ENCODE measurements around the gene SPTBN1.

SPTBN1 gene

DNA sequence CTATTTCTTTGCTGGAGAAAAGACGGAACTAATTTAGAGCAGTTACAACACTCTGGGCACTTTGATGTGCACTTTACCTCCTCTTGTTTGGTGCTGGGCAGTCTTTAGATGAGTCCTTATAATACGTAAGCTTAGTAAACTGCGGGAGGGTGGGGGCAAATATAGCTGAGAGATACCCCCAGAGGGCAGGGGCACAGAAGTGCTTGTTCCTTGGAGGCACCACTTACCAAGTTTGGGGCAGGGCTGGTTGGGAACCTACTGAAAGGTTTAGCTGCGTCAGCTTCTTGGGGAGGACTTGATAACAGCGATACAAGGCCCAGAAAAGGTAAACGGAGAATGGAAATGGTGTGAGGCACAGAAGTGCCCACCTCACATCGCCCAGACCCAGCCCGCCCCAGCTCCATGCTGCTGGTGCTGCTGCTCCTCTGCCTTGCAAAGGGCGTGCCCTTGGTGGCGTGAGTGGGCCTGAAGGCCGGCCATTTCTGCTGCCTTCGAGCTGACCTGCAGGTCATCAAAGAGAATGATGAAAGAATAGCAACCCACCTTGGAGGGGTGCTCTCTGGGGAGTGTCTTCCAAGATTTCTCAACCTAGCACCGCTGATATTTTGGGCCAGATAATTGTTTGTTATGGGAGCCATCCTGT is 139.2 kb downstream of the SPTBN1 start:
- DNase-seq = no peak

DNA sequence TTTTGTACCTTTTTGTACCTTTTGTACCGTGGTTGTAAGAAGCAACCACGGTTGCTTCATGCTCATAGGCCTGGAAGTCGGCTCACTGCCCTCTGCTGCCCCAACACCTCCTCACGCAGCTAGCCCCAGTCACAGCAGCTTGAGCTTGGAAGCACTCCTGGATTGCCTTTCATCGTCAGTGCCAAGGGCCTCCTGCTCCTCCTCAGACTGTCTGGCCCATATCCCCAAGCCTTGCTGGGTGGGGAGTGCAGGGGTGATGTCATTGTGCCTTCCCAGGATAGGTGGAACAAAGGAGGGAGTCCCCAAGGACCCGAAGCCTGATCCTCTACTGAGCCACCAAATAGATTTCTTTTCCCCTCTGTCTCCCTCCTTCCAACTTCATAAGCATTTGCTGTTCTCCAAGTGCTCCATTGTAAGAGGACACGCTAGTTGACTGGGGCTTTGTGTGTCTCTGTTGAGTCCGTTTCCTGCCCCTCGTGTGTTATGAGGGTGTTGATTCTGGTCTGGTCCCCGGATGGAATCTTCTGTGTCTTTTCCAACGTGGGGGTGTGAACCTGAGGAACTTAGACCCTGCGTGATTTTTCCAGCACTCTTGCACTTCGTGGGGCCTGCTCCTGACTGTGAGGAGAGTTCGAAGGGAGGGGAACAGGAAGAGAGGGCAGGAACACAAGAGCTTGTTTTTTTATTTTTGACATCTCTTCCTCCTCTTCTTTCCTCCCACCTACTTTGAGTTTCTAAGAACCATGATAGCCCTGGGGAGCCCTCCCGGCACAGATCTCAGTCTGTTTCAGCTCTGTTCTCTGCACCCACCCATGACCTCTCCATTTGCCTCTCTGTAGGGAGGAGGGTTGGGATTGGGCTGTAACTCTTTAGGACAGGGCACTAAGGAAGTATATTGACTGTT is 140.1 kb downstream of the SPTBN1 start:
- no peak for DNase-seq

- DNase-seq = peak in 2 of 3 experiments; percentile 36 to 46
Measured at GRCh38 chr2:54597153-54597848, 141.2 kb downstream of the SPTBN1 start.

DNA sequence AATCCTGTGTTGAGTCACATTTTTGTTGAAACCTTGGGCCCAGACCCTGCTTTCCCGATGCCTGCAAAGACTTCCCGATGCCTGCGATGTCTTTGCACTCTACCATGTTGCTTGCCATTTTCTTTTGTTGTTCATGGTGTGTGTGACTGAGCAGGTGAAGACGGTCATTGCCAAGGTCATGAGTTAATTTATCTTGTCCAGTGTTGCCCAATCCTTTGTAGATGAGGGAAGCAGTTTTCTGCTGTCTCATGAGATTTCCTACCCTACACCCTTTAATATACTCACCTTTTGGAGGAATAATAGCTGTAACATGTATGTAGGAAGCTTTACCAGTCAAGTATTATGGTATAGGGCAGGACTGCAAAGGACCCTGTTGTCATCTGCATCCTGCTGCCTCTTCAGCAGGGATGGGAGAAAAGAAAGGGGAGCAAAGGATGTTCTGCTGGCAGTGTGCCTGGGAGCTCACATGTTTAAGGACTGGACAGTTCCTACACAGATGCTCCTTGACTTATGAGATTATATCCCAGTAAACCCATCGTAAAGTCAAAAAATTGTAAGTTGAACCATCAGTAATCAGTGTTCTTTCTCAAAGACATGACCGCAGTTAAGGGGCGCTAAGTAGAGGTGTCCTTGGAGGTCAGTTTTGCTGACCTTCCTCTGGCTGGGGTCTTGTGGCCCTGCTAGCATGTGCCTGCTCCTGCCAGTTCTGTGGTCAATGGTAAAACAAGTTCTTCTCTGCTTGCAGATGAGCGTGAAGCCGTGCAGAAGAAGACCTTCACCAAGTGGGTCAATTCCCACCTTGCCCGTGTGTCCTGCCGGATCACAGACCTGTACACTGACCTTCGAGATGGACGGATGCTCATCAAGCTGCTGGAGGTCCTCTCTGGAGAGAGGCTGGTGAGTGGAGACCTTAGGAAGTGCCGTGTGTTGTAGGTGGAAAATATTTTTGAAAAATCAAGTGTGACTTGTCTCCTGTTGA is 142.5 kb downstream of the SPTBN1 start:
- no peak for DNase-seq

DNA sequence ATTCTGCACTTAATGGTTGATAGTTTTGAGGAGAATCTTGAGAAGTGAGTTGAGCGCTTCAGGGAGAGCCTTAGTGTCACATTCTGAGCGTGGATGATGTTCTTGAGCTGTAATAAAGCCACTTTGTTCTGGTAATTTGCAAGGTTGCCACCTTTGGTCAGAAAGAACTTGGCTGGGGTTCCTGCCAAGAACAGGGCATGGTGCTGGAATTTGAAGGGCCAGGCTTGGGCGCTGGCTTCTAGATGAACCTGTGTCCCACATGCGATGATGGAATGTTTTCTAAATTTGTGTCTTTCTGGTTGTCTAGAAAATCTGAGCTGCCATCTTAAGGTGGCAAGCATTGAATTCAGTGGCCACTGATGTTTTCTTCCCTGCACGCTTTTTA is 143.2 kb downstream of the SPTBN1 start:
- no peak for DNase-seq

- no peak for DNase-seq
Measured at GRCh38 chr2:54599914-54600313, 143.8 kb downstream of the SPTBN1 start.

- no peak for DNase-seq
Measured at GRCh38 chr2:54601339-54601738, 145.2 kb downstream of the SPTBN1 start.

- DNase-seq = no peak
Measured at GRCh38 chr2:54602736-54603322, 146.7 kb downstream of the SPTBN1 start.

- DNase-seq = no peak
Measured at GRCh38 chr2:54603357-54603756, 147.2 kb downstream of the SPTBN1 start.

DNA sequence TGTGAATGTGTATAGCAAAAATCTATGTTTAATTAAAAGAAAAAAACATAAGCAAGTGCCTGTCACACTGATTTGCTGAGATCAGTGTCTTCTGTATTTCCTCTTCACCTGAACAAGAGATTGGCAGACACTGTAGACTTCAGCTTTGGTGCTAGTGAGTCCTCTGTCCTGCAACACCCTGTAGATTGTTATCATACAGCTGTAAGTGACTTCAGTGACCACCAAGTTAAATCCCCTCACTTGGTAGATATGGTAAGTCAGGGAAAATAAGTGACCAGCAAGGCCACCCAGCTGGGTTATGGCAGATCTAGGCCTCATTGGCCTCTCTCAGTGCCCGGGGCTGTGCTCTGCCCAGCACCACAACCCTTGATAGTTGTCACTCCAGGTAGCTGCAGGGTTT is 147.7 kb downstream of the SPTBN1 start:
- DNase-seq = no peak

DNA sequence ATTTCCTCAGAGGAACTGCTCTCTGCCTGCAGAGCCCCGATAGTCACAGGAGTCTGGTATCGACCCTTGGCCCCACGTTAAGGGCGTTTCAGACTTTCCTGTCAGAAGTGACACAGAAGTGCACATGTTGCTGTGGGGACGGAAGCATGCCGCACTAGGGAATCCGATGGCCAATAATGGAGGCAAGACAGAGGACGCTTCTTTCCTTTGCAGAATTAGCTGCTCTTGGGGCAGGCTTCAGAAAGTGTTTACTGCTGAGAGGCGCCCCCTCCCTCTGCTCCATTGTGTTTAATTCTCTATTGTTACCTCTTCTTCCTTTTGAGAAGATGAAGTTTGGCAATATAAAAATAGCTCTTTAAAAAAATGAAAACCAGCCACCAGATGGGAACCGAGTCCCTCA is 148.7 kb downstream of the SPTBN1 start:
- no peak for DNase-seq

DNA sequence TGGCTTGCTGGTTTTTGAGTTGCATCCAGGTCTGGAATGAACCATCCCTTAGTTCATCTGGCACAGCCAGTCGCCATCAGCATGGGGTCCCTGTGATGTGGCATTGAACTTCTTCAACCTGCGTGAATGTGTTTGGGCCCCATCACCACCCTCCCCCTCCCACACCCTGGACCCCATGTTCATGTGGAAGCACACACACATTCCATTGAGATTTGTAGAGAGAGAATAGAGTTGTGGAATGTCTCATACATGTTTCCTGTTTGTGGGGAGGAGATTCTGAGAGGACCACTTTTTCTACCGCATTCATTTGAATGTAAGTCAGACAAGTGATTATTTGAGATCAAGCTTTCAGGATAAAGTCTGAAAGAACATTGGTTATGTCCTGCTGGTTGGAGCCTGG is 149.7 kb downstream of the SPTBN1 start:
- no peak for DNase-seq

DNA sequence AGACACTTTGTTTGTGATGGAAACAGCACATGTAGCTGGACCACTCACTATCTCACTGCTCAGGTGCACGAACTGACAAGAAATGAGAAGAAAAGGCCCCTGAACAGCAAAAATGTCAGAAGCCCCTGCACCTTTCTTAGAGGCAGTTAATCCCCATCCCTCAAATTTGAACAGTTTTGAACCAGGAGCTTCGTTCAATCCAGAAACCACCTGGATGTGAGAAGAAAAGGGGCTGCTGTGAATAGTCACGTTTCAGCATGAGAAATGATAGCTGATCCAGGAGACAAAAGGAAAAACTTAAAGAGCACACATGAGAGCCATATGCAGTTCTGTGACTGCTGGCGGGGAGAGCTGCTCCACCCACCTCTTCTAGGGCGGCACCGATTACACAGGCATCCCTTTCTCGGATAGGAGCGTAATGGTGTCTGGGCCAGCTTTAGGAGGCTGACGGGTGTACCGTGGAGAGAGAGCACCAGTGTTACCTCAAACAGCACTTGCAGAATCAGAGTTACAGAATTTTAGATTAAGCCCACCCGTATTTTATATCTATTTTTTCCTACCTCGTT is 150.3 kb downstream of the SPTBN1 start:
- DNase-seq = peak in 1 of 3 experiments; percentile 54

- no peak for DNase-seq
Measured at GRCh38 chr2:54608224-54608623, 152.1 kb downstream of the SPTBN1 start.

- no peak for DNase-seq
Measured at GRCh38 chr2:54609241-54609640, 153.1 kb downstream of the SPTBN1 start.

DNA sequence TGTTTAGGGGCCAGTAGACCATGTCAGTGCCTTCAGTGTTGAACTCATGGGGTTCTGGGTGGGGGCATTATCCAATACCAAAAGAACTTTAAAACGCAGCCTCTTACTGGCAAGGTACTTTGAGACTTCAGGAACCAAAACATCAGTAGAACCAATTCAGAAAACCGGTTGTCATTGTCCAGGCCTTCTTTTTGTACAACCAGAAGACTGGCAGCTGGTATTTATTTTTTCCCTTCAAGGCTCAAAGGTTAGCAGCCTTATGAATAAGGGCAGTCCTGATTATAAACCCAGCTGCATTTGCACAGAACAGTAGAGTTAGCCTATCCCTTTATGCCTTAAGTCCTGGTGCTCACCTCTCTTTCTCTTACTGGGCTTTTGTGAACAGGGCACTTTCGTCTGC is 153.5 kb downstream of the SPTBN1 start:
- DNase-seq = no peak

DNA sequence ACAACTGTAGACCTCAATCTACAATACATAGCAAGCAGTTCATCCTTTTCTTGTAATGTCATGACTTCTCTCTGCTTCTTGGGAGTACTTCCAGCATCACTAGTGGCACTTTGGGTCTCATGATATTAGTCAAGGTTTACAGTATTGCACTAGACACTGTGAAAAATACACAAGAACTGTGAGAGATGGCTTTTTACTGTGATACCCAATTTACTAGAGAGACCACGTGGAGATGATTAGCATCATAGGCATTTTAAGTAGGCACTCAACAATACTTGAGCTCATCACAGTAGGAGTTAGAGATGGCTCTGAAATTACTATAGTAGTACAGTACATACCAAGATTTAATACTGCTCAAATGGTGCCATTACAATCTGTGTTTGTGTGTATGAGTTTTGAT is 154.6 kb downstream of the SPTBN1 start:
- peak in 2 of 3 experiments; percentile 33 to 64 for DNase-seq

DNA sequence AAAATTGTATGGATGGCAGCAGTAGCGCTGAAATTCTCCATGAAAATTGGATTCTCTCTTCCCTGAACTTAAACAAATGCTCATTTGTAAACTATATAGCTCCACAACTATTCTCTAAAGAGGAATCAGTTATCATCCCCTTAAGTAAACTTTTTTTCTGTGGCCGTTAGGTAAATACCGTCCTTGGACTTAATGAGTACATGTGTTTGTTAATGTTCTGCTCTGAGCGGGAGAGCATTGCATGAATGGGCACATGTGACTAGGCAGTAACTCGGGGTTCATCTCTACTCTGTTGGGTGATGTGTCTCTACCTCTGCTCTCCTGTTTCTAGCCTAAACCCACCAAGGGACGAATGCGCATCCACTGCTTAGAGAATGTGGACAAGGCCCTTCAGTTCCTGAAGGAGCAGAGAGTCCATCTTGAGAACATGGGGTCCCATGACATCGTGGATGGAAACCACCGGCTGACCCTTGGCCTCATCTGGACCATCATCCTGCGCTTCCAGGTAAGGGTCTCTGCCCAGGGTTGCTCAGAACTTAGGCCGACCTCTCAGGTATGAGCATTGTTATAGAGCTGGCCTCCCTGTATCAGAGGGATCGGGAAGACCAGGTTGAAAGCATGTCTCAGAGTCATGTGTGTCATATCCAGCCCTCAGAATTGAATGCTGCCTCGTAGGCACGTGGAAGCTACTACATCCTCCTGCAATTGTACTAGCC is 155.9 kb downstream of the SPTBN1 start:
- DNase-seq = no peak

GRCh38 chr2:54613386-54613785 is 157.3 kb downstream of the SPTBN1 start:
- DNase-seq = peak in 1 of 3 experiments; percentile 54

- peak in 1 of 3 experiments; percentile 54 for DNase-seq
Measured at GRCh38 chr2:54613794-54614257, 157.7 kb downstream of the SPTBN1 start.

DNA sequence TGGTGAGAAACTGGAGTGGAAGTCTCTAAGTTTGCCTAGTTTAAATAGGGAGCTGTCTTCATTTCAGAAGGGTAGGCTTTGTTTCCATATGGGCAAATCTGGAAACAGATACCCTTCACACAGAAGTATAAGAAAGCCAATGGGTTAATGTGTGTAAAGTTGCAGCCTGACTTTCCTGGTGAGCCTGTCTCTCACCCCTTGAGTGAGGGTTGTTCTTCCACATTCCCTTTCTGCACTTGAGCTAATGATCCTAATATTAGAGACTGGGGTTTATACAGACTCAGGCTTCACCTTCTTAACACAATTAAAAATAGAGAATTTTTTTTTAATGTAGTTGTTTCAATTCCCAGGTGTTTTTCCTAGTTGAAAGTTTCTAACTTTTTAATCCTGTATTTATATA is 158.7 kb downstream of the SPTBN1 start:
- DNase-seq = no peak

Data from NCI-H1417 (cell line).